HL-60/S4 treated with phorbol 12-myristate 13-acetate at 8.2 ng/mL for 4 days and 3 days (cell line): ENCODE results near the gene AMIGO2.

Source experiments
- in situ Hi-C: fragments of 300-500 bp; cut with MboI; formaldehyde crosslinking; loops from 2 replicates; pipeline ENCODE4 v1.15.0; 2022; ENCODE audit warnings: low sequenced_read_pairs

Gene AMIGO2

DNA sequence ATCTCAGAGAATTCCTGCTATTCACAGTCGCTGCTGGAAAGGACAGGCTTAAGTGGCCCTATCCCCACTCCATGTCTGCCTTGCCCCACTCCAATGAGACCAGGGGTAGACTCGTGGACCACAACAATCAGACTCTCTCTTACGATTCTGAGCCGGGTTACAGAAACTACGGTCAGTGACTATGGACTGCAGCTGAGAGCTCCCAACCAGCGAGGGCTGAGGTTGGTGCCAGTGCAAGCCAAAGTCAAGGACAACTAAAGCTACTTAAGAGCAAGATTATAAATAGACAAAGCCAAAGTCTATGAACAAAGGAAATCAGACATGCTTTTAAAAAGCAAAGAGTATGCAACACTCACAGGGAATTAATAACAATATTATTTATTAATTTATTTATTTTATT lies 18.3 kb upstream of the AMIGO2 start:
- in situ Hi-C loops = no loop called here

GRCh38 chr12:47097276-47097896 lies 17.6 kb upstream of the AMIGO2 start:
- in situ Hi-C loops = no loop called here

- in situ Hi-C loops = no loop called here
Measured at GRCh38 chr12:47095446-47096236, 15.9 kb upstream of the AMIGO2 start.

DNA sequence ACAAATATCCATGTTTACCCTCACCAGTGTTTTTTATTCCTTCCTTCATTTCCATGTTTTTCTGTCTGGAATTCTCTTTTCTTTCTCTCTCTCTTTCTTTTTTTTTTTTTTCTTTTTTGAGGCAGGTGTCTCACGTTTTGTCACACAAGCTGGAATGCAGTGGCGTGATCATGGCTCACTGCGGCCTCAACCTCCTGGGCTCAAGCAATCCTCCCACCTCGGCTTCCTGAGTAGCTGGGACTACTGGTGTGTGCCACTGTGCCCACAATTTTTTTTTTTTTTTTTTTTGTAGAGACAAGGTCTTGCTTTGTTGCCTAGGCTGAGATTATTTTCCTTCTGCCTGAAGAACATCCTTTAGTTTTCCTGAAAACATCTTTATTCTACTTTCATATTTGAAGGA lies 15.0 kb upstream of the AMIGO2 start:
- in situ Hi-C loops = no loop called here

DNA sequence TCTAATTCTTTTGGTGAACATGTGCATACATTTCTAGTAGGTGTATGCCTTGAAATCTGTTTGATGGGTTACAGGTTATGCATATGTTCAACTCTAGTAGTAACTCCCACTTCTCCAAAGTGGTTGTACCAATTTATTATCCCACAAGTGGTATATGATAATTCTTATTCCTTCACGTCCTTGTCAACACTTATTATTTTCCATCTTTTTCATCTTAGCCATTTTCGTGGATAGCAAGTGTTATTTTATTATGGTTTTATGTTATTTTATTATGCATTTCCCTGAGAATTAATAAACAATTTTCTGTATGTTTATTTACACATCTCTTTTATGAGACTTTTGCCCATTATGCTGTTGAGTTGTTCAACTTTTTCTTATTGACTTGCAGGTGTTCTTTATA lies 11.2 kb upstream of the AMIGO2 start:
- in situ Hi-C loops = no loop called here

GRCh38 chr12:47088021-47088944 lies 8.5 kb upstream of the AMIGO2 start:
- in situ Hi-C loops = no loop called here

GRCh38 chr12:47087088-47087688 lies 7.4 kb upstream of the AMIGO2 start:
- in situ Hi-C loops = no loop called here

- in situ Hi-C loops = no loop called here
Measured at GRCh38 chr12:47085815-47086252, 6.1 kb upstream of the AMIGO2 start.

DNA sequence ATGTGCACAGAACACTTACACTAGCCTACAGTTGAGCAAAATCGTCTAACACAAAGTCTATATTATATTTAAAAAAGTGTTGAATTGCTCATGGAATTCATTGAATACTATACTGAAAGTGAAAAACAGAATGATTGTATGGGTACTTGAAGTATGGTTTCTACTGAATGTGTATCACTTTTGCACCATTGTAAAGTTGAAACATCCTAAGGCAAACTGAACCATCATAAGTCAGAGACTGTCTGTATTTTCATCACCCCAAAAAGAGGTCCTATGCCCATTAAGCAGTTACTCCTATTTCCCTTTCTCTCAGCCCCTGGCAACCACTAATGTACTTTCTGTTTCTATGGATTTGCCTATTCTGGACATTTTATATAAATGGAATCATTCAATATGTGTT lies 4.4 kb upstream of the AMIGO2 start:
- in situ Hi-C loops = no loop called here

GRCh38 chr12:47082796-47083621 lies 3.2 kb upstream of the AMIGO2 start:
- in situ Hi-C loops = no loop called here

GRCh38 chr12:47082283-47082682 lies 2.5 kb upstream of the AMIGO2 start:
- in situ Hi-C loops = no loop called here

DNA sequence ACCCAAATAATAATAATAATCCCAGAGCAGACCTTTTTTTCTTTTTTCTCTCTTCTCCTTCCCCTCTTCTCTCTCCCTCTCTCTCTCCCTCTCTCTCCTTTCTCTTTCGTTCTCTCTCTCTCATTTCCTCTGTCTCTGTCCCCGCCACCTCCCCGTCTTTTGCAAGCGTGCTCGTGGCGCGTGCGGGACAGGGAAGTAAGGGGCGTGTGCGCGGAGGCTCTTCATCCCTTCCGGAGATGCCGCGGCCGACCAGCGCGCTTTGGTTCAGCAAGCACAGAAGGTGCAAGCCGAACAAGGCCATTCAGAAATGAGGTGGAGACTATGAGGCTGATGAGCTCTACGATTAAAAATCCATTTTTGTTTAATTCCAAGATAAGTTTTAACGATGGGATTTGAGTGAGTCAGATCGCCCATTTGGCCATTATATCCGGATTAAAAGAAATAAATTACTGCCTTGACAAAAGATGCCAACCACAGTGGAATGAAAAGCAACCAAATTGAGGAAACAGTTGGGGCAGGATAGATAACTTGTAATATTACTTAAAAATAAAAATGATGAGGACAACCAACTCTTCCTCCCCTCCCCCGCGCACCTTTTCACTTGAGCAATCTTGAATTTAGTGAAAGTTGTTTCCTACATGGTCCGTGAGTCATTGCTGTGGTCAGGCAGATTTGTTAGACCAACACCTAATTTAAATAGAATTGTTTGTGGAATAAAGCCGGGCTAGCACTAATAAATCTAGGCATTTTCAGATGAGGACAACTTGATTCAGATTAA lies 1.2 kb upstream of the AMIGO2 start:
- in situ Hi-C loops = no loop called here

GRCh38 chr12:47079981-47080724 lies 394 bp upstream of the AMIGO2 start:
- in situ Hi-C loops = no loop called here

- in situ Hi-C loops = no loop called here
Measured at GRCh38 chr12:47078733-47079467, 859 bp downstream of the AMIGO2 start.

DNA sequence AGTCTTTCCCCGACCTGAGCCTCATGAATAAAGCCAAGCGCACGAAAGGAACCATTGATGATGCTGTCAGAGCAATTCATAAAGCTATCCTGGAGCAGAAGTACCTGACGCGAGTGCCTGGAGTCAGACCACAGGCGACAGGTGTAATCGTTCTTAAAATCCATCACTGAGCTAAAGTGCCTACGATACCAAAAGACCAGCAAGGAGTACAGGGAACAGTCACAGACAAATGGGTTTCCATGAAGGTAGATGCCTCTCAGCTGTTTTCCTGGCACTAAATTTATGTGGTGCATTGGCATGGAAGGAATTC lies 1.7 kb downstream of the AMIGO2 start:
- in situ Hi-C loops = no loop called here

DNA sequence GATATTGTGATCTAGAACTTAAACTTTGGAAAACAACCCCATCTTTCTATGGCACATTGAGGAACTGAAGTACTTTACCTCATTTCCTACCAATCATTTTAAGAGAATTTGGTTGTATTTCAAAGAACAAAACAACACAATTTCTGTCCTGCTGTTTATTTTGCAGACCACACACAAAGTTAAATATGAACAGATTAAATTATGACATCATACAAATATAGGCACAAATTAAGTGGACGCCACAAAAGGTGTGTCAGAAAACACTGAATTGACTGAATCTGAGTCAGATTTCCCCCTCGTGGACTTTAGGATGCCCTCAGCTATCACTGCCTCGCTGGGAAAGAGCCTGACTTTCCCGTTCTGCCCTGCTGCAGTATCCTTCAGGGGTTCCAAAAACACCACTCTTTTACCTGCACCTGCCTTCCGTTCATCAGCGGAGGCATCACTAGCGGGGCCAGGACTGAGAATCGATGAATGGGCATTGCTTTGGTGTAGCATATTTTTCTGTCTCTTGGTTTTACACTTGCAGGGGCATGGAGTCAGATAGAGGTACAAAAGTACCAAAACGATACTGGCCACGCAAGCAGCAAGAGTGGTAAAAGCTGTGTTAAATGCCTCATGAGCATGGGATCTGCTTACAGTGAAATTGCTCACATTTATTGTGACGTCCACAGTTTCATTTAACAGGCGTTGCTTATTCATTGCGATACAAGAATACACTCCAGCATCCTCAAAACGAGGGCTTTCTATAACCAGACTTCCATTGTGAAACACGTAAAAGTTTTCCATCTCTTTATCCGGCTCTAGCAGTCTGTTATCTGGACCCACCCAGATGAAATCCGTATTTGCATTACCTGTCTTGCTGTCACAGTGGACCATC lies 2.3 kb downstream of the AMIGO2 start:
- in situ Hi-C loops = no loop called here
